Activated naive CD4-positive, alpha-beta T cell treated with anti-CD3 and anti-CD28 coated beads, Interleukin-2, amount 10 ng/mL, durations not matched to agents 5 hours and 36 hours (primary cell): ENCODE results near the gene NPY4R. TPM values are rescaled to one million over a fixed set of nuclear protein-coding genes. Genes with fewer than 3 reads are reported as not detected.

Experiments used
- total RNA-seq, 2 experiments: library from RNA; stranded (reverse); gene quantifications; one replicate each; pipeline ENCODE4 v1.2.3, GENCODE V29; 2021

Gene NPY4R
- not detected for total RNA-seq

GRCh38 chr10:46465765-46466164 is at the start of gene NPY4R:
TSS of gene NPY4R (minus strand) at chr10:46465958. CDS start at chr10:46462635, 3,323 bp downstream.

Other genes with a start within 250 kb of the NPY4R start
- gene ANTXRL, start 179.0 kb downstream of the NPY4R start, total RNA-seq: under 1 TPM in 1 of 2 experiments, not detected in 1; 0.84 TPM
- gene ANXA8L1, start 90.2 kb downstream of the NPY4R start, total RNA-seq: under 1 TPM in 1 of 2 experiments, not detected in 1; 0.28 TPM
- not detected for gene GPRIN2, start 90.7 kb upstream of the NPY4R start, total RNA-seq
- gene SYT15, start 113.2 kb upstream of the NPY4R start, total RNA-seq: under 1 TPM; 0.75 to 0.78 TPM